MCF 10A (cell line): ENCODE data around the gene ANKRD53. TPM values are rescaled to one million over a fixed set of nuclear protein-coding genes. Genes with fewer than 3 reads are reported as not detected.

ENCODE experiments used
- BruUV-seq: library from RNA; stranded (reverse); fragments of 400-500 nt; replicated peaks from 2 replicates; lab custom pipeline; 2021; lab: Mats Ljungman, UMichigan
- CTCF ChIA-PET: fragments of 300-600 bp; sonication (Branson Sonifier 250); formaldehyde crosslinking; extraction: SDS; loops from one replicate; lab custom pipeline; 2021; ENCODE audit warnings: antibody characterized with exemption, inconsistent platforms; lab: Yijun Ruan, JAX
- POLR2A ChIA-PET: fragments of 300-600, 350-650 bp; sonication (Branson Sonifier 250); formaldehyde crosslinking; extraction: SDS; loops from one replicate; lab custom pipeline; 2020; ENCODE audit warnings: antibody characterized with exemption, inconsistent platforms; lab: Yijun Ruan, JAX
- DNase-seq: peaks from one replicate; pipeline ENCODE4 v3.0.0-alpha.2; 2018; ENCODE audit not compliant: unreplicated experiment
- H3K27ac Mint-ChIP-seq: one replicate; pipeline ENCODE4 v1.8.0; 2022; ENCODE audit warnings: mild to moderate bottlenecking, low read depth, mixed read lengths; ENCODE audit not compliant: unreplicated experiment
- H3K27me3 Mint-ChIP-seq: one replicate; pipeline ENCODE4 v1.8.0; 2022; ENCODE audit warnings: mixed read lengths; ENCODE audit not compliant: insufficient read depth, unreplicated experiment
- H3K36me3 Mint-ChIP-seq: one replicate; pipeline ENCODE4 v1.8.0; 2022; ENCODE audit warnings: mild to moderate bottlenecking, moderate library complexity, mixed read lengths; ENCODE audit not compliant: insufficient read depth, unreplicated experiment
- H3K4me1 Mint-ChIP-seq: one replicate; pipeline ENCODE4 v1.8.0; 2022; ENCODE audit warnings: mixed read lengths; ENCODE audit not compliant: insufficient read depth, unreplicated experiment
- H3K4me3 Mint-ChIP-seq: one replicate; pipeline ENCODE4 v1.8.0; 2022; ENCODE audit warnings: mild to moderate bottlenecking, moderate library complexity, mixed read lengths; ENCODE audit not compliant: unreplicated experiment
- H3K9me3 Mint-ChIP-seq: one replicate; pipeline ENCODE4 v1.8.0; 2022; ENCODE audit warnings: mixed read lengths; ENCODE audit not compliant: unreplicated experiment
- intact Hi-C: fragments of 100-400 bp; cut with micrococcal nuclease; formaldehyde crosslinking; loops from 2 replicates; pipeline ENCODE4 v1.14.1; 2022
- total RNA-seq: library from RNA; stranded (reverse); gene quantifications from 2 replicates; pipeline ENCODE4 v1.2.3, GENCODE V29; 2022
- TF ChIP-seq, protein P1 (sequence below): fragments of 200-600 bp; IDR thresholded peaks from one replicate; pipeline ENCODE4 v1.8.0; 2022; ENCODE audit warnings: antibody characterized with exemption, mild to moderate bottlenecking; ENCODE audit not compliant: unreplicated experiment

Gene ANKRD53
- total RNA-seq, 1 experiment from 2014 or later = not detected

DNA sequence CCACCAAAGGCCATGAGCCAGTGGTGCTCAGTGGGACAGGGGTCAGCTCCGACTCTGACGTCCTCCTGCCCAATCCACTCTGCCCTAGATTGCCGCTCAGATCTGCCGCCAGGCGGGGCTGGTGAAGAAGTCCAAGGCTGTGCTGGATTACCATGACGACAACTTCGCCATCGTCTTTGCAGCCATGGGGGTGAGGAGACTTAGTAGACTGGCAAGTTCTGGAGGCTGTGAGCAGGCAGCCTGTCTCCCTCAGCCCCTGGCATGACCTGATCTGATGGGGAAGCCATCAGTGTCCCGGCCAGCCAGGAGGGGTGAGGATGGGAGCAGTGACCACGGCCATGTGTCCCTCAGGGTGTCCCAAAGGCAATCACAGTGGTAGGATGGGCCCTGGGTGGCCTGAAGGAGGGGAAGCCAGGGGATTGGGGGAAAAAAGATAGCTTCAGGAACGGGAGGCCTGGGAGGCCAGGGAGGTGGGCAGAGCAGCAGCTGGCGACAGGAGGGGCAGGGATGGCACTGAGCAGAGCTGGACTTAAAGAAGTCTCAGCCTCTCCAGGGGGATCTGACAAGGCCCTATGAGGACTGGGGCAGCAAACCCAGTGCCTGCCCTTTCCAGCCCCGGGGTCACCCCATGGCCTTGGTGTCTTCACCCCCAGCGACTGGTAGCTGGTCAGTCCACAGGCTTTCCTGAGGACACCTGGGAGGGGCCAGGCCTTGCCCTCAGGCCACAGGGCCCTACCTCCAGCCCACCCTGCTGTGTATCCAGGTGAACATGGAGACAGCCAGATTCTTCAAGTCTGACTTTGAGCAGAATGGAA is 17.4 kb upstream of the ANKRD53 start:
- no TSS peak for BruUV-seq
- H3K4me1 Mint-ChIP-seq = no peaks in the 10 kb centered on the region
- H3K27me3 Mint-ChIP-seq = peaks cover 46% of the 10 kb centered on the region
- H3K4me3 Mint-ChIP-seq = no peak overlapping the region
- intact Hi-C loops = no loop called here
- ChIA-PET POLR2A (no interaction called here), CTCF (interaction anchor here (0.6 to 1.5 kb wide), 7 partner anchors 10 to 163 kb away, joined by 3 to 6 read pairs (median 4); no protein-coding TSS in a partner anchor)
- no peak overlapping the region for H3K27ac Mint-ChIP-seq
- no peak for DNase-seq
- TF ChIP-seq, protein P1, sequence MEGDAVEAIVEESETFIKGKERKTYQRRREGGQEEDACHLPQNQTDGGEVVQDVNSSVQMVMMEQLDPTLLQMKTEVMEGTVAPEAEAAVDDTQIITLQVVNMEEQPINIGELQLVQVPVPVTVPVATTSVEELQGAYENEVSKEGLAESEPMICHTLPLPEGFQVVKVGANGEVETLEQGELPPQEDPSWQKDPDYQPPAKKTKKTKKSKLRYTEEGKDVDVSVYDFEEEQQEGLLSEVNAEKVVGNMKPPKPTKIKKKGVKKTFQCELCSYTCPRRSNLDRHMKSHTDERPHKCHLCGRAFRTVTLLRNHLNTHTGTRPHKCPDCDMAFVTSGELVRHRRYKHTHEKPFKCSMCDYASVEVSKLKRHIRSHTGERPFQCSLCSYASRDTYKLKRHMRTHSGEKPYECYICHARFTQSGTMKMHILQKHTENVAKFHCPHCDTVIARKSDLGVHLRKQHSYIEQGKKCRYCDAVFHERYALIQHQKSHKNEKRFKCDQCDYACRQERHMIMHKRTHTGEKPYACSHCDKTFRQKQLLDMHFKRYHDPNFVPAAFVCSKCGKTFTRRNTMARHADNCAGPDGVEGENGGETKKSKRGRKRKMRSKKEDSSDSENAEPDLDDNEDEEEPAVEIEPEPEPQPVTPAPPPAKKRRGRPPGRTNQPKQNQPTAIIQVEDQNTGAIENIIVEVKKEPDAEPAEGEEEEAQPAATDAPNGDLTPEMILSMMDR = no peak
- no peaks in the 10 kb centered on the region for H3K36me3 Mint-ChIP-seq
- no peaks in the 10 kb centered on the region for H3K9me3 Mint-ChIP-seq

DNA sequence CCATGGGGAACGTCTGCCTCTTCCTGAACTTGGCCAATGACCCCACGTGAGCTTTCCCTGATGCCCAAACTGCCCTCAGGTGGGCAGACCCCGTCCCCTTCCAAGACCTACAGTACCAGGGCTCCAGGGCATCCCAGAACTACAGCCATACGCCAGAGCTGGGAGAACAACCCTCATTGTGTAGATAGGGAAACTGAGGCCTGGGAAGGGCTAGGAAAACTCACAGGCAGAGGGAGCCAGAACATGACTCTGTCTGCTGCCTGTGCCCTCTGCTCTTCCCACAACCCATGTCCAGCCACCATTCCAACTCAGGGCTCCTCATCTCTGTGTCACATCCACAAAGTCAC is 16.8 kb upstream of the ANKRD53 start:
- Mint-ChIP-seq H3K4me1 (no peaks in the 10 kb centered on the region), H3K4me3 (no peak overlapping the region), H3K27me3 (peaks cover 40% of the 10 kb centered on the region), H3K9me3 (no peaks in the 10 kb centered on the region), H3K27ac (no peak overlapping the region), H3K36me3 (no peaks in the 10 kb centered on the region)
- no TSS peak for BruUV-seq
- POLR2A ChIA-PET = no interaction called here
- TF ChIP-seq, protein P1 = no peak
- DNase-seq = no peak
- CTCF ChIA-PET = interaction anchor here (0.7 to 1.3 kb wide), 2 partner anchors 12 to 164 kb away, joined by 3 read pairs; no protein-coding TSS in a partner anchor
- intact Hi-C loops = no loop called here

DNA sequence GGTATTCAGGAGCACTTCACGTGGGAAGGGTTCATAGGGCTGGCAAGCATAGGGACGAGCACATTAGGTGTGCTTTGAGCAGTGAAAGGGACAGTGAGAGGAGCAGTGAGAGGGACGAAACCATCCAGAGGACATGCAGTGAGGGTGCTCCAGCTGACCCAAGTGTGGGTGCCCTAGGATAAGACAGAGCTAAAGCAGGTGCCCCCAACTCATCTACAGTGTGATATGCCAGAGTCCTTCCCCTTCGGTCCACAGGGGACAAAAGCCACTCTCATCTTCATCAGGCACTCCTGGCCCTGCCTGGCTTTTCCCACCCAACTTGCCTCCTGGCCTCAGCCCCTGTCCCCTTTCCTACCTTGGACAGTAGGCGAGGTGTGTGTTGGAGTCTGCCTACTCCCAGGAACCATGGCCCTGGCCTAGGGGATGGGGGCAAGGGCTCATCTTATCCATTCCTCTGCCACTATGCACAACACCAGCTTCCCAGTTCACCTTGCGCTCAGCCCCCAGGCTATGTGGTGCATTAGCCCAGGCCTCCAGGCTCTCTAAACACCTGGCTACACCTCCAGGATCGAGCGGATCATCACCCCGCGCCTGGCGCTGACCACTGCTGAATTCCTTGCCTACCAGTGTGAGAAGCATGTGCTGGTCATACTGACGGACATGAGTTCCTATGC is 16.1 kb upstream of the ANKRD53 start:
- Mint-ChIP-seq H3K27me3 (peaks cover 33% of the 10 kb centered on the region), H3K4me1 (no peaks in the 10 kb centered on the region), H3K4me3 (no peak overlapping the region), H3K27ac (no peak overlapping the region), H3K9me3 (no peaks in the 10 kb centered on the region), H3K36me3 (no peaks in the 10 kb centered on the region)
- no peak for DNase-seq
- TF ChIP-seq, protein P1 = no peak
- intact Hi-C loops = no loop called here
- BruUV-seq = no TSS peak
- CTCF ChIA-PET = interaction anchor here (0.8 kb wide), 1 partner anchor 37 kb away, joined by 3 read pairs; no protein-coding TSS in a partner anchor
- POLR2A ChIA-PET = no interaction called here
